ENCODE data around the gene MYO1C.
"Not testable (repeated sequence)": the region's sequence is repeated elsewhere in the genome, so short reads cannot be mapped to it uniquely, and the experiment has no call there.

The MYO1C gene, protein sequence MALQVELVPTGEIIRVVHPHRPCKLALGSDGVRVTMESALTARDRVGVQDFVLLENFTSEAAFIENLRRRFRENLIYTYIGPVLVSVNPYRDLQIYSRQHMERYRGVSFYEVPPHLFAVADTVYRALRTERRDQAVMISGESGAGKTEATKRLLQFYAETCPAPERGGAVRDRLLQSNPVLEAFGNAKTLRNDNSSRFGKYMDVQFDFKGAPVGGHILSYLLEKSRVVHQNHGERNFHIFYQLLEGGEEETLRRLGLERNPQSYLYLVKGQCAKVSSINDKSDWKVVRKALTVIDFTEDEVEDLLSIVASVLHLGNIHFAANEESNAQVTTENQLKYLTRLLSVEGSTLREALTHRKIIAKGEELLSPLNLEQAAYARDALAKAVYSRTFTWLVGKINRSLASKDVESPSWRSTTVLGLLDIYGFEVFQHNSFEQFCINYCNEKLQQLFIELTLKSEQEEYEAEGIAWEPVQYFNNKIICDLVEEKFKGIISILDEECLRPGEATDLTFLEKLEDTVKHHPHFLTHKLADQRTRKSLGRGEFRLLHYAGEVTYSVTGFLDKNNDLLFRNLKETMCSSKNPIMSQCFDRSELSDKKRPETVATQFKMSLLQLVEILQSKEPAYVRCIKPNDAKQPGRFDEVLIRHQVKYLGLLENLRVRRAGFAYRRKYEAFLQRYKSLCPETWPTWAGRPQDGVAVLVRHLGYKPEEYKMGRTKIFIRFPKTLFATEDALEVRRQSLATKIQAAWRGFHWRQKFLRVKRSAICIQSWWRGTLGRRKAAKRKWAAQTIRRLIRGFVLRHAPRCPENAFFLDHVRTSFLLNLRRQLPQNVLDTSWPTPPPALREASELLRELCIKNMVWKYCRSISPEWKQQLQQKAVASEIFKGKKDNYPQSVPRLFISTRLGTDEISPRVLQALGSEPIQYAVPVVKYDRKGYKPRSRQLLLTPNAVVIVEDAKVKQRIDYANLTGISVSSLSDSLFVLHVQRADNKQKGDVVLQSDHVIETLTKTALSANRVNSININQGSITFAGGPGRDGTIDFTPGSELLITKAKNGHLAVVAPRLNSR

DNA sequence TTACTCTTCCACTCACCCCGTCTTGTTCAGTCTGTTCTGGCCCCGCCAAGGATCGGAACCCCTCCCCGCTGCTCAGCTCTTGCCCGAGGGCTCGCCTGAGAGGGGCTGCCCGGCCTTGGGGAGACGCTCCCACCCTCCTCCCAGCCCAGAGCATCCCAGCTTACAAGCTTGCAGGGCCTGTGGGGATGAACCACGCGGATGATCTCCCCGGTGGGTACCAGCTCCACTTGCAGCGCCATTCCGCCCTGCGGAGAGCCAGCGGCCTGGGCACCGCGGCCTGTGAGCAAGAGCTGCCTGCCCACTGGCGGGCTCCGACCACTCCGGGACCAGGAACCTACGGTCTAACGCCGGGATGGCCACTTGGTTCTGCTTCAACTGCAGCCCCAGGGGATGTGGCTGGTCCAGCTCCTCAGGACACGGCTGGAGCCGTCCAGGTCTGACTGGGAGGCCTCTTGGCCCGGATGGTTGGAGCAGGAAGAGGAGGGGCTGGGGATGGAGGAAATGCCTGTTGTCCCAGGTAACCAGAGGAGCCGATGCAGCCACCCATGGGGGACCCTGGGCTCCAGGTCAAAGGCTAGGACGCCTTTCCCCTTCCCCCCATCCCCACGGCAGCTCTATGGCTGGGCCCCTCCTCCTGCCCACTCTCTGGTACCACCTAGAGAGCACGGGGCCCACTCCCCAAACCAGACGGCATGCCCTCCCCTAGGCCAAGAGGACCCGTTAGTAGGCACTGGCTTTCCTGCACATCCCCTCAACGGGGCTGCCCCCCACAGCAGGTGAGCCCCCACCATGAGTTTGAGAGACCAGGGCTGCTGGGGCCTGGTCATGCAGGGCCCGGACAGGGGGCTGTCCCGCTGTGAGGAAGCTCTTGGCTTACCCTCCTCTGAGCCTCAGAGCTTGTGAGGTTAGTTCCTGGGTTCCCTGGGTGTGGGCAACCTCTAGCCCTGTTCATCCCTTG lies at the start of gene MYO1C:
Gene MYO1C (minus strand): TSS at position 438 of the 958 bp plus-strand sequence. CDS start 199 bp downstream, at position 239.
- no peak for DNase-seq

DNA sequence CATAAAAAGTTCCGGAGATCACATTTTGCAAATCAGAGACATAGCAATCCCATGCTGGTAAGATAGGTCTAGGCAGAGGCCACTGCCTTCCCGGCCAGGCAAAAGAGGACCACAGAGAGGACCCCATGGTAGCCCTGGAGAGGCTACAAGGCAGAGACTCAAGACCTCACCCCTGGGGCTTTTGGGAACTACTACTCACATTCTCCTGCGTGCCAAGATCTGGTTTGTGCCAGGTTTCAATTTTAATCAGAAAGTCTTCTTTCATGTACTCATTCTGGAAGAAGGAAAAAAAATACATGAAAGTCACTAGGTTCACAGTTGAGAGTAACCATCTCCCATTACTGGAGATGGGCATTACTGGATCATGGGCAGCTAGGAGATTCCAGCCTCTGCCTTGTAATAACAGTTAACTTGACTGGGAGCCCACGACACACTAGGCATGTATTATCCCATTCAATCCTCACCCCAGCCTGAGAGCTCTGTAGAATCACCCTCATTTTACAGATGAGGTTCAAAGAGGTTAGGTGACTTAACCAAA lies 49.0 kb upstream of the MYO1C start:
- DNase-seq = no peak

DNA sequence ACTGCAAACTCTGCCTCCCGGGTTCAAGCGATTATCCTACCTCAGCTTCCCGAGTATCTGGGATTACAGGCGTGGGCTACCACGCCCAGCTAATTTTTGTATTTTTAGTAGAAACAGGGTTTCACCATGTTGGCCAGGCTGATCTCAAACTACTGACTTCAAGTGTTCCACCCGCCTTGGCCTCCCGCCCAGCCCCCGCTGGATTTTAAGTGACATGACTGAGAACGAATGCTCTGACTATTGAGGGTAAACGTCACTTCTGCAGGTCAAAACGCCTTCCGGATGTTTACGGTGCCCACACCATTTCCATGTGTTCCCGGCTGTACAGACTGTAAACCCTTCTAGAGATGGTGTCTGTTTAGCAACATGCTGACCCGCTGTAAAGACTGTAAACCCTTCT lies 47.3 kb upstream of the MYO1C start:
- no peak for DNase-seq

DNA sequence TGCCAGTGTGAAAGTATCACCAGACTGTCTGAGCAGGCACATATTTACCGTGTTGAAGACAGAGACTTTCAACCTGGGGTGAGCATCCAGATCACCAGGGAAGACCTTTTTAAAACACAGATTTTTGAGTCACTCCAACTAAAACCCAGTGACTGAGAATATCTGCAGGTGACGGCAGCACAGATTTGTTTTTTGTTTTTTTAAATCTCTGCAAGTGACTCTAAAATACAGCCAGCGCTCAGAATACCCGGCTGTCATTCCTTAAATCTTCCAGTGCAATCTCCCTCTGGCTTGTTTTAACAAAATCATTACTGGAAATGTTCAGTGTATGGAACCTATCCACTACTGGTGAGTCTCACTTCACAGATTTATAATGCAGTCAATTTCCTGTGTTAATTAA lies 43.3 kb upstream of the MYO1C start:
- no peak for DNase-seq

DNA sequence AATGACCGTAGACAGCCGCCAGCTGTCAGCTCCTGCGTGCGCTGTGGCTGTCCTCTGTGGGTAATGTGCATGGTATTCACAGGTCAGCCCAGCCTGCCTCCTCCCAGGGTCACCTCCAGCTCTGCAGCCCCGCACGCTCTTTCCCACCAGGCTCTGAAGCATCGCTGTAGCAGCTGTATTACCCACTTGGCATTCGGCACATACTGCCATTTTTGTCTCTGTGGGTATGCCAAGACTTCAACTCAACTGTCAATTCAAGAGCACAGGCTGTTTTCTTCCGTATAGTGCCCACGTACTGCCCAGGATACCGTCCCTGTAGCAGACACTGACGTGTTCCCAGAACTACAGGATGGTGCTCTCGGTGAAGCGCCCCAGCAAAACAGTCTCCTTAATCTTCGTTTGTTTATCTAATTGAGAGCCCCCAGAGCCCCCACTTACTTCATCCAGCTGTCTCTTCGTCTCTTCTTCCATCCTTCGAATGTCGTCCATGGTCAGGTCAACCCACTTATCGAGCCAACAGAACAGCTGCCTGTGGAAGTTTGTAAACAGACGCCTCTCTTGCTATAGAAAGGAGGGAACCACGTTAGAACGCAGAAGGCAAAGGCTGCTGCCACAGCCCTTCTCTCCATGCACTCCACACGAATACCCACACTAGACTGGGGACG lies 41.3 kb upstream of the MYO1C start:
- no peak for DNase-seq

DNA sequence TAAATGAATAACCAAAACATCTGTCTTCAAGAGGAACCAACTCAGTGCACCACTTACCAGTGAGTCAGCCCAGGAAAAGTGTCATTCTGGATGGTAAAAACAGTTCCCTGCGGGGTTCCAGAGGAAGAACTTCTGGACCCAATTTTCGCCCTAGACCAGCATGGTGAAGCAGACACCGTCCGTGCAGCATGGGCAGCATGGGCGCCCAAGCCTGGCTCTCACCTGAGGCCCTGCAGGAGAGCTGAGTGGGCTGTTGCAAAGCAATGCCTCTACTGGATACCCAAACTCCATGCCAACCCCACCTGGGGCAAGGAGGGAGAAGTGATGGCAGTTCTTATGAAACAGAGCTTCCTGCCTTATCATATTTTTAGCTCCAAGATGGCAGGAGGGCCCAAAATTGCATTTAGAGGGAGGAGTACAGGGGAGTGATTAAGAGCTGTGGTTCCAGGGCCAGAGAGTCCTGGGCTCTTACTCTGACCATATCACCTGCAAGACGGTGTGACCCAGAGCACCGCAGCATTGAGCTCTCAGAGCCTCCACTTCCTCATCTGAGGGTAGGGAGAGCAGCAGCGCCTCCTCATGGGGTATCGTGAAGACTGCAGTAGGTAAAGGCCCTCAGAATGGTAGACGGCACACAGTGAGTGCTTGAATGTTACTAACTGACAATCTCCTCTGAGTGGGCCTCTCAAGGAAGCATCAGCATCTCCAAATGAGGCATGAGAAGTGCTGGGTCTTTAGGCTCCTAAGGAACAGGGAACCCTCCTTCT lies 40.5 kb upstream of the MYO1C start:
- DNase-seq = peak; percentile 50

DNA sequence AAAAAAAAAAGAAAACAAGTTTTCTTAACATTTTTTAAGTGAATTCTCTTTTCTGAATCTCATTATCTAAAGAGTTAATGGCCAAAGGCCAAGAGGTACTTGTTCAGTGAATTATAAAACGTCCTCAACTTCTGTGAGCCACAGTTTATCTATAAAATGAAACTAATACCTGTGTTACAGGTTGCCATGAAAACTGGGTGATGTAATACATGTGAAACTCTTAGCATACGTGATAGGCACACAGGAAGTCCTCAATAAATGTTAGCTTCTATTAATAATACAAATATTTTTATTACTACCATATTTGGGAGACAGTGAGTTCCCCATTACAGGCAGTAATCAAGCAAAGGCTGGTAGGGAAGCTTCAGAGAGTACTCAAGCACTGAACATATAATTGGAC lies 37.4 kb upstream of the MYO1C start:
- no peak for DNase-seq

DNA sequence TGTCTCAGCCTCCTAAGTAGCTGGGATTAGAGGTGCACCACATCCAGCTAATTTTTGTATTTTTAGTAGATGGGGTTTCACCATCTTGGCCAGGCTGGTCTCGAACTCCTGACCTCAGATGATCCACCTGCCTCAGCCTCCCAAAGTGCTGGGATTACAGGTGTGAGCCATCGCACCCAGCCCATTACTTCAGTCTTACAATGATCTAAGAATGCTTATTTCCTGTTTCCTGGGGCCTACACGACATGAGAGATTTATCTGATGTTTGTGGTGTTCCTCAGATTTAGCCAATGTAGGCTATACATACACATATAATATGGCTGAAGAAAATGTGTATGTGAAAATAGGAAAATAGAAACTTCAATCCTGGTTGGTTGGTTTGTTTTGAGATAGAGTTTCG lies 34.4 kb upstream of the MYO1C start:
- DNase-seq = not testable (repeated sequence)

DNA sequence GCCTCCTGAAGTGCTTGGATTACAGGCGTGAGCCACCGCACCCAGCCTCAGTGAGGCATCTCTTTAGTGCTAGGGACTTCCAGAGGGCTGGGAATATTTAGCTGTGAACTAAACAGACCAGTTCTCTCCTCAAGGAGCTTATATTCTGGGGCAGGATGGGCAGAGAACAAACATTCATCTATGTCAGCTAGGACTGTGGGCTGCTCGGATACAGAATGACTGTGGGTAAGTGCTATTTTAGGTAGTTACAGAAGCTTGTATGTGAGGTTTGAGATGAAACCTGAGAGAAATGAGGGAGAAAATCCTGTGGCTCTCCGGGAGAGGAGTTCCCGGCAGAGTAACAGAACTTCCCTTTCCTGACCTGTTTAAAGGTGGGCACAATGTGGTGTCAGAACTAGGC lies 30.1 kb upstream of the MYO1C start:
- no peak for DNase-seq

DNA sequence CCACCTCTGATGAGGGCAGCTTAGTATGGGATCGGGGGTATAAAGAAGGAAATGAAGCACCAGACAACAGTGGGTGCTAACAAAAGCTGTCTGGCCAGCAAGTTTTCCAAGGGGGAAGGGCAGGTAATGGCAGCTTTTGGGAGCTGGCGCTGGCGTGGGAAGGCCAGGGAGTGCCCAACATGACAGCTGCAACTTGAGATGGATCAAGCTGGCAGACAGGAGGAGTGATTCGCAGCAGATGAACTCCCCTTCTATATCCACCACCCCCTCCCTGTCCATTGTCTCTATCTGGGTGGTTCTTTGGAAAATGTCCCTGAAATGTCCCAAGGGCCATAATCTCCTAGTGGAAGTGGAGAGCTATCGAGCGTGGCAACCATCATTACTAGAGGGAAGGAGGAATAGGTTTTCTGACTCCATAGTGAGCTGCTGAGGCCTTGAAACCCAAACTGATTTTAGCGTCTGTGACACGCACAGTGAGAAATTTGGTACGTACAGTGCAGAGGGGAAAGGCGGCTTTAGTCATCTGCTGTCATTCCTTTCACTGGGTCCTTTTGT lies 28.7 kb upstream of the MYO1C start:
- no peak for DNase-seq

DNA sequence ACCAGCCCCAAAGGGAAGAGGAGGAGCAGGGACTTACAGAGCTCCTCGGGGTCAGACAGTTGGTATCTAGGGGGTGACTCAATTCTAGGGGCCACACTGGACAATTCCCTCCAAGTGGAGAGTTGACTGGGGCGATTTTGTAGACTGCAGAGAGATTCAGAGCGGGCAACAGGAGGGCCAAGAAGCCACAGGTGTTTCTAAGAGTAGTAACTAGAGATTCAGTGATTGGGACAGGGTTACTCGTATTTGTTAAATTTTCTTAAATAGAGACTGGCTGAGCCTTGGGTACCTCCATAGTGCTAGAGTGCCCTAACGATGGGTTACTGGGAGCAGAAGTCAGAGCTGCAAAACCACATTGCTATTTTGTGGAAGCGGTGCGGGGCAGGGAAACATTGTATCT lies 27.2 kb upstream of the MYO1C start:
- DNase-seq = no peak

DNA sequence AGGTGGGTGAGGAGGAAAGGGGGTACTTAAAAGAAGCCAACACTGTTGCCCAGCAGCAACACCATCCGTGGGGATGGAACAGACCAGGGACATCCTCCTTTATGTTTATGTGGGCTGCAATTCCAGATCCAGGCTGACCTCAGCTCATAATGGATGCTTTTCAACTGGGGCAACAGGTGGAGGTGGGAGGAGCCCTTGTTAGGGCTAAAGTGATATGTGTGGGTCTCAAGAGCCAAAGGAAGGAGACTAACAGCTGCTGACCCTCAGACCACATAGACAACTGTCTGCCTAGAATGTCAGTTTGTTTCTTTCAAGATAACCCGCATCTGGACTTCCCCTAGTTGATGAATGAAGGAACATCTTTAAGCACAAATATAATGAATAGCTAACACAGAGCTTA lies 25.9 kb upstream of the MYO1C start:
- DNase-seq = no peak

DNA sequence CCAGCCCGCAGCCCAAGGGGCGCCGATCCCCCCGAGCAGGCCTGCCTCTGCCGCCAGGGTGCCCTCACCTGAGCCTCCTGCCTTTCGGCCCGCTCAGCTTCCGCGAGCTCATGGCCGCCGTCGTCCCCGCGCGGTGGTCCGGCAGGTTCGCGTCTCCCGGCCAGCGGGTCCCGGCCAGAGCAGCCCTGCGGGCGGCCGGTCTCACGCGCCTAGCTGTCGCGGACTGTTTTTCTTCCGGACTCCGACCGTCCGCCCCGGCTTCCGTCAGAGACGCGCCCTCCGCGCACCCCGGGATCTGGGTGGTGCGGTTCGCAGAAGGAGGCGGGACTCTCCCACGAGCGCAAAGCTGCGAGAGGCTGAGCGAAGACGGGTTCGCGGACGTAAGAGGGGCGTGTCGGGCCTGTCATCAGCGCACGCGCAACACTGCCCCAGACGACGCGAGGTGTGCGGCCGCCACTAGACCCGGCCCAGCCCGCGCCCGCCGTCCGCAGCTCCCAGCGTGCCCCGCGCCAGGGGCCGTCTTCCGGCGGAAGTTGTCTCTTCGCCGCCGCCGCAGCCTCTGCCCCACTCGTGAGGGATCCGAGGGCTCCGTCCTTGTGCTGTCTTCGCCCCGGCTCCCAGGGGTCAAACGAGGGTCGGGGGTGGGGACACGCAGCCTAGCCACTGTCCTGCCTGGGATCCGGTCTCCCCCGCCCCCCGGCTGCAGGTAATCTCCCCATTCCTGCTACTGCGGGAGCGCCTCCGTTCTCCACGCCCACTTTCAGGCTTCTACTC lies 24.1 kb upstream of the MYO1C start, which contains the start of gene INPP5K:
Gene INPP5K (minus strand): TSS at position 225 of the 774 bp plus-strand sequence. CDS start 113 bp downstream, at position 112.
- peak; percentile 97 for DNase-seq

DNA sequence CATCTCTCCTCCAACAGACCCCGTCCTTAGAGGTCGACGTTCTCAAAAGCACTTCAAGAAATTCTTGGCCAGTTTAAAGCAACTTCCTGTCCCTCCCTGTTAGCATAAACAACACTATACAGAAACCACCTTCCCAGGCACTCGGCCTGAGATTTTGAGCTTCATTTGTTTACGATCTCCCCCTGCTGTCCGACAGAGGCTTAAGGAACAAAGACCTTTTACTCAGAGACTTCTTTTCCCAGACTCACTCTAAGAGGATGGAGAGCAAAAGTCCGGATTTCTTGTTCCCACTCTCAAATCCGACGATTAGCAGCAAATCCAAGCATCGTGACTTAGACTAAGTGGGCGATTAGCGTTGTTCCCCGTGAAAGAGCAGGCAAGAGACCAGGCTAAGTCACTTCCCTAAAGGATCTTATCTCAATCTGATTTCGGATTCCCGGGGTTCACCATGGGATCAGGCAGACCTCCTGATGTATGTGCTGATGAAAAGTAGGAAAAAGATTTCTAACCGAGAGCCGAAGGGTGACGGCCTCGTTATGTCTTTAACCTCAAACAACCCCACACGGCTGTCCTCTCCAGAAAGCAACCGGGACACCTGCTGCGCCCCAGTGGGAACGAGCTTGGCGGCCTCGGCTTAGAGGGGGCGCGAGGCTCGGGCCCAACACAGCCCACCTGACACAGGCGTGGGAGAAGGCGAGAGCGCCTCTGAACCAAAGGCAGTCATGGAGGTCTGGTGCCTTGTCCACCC lies 23.3 kb upstream of the MYO1C start:
- peak; percentile 44 for DNase-seq

DNA sequence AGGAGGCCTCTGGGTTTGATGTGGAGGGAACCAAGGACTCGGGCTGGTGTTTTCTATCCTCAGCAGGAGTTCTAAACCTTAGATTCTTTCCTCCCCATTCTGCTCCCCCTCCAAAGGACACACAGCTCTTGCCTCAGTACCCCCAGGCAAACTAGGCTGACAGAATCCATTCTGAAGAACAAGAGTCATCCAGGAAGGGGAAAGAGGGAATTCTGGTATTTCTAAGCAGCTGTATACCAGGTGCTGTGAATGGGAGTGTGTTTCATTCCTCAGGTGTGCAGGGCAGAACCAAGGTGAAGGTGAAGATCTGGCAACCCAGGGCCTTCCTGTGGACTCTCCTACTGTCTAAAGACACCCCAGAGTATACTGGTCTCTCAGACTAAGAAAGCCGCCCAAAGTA lies 19.9 kb upstream of the MYO1C start:
- DNase-seq = no peak

DNA sequence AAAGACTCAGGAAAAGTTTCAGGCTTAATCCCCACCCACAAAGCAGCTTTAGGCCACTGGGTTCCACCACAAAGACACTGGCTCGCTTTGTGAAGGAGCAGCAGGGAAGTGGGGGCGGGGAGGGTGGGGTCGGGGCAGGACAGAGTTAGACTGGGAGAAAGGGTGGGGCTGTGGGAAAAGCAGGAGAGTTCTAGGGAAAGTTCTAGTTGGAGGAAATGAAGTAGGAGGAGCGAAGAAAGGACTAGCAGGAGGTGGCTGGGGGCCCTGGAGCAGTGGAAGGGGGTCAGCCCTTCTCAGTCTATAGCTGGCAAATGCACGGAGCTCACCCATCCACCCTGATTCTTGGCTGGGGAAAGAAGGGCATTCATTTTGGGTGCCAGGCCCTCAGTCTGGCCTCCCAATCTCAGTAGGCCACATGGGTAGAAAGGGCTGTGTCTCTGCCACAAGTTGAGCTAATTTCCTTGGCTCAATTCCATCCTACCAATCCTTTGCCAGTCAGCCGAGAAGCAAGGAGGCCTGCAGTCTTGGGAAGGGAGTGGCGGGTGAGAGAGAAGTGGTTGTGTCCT lies 19.4 kb upstream of the MYO1C start:
- no peak for DNase-seq

DNA sequence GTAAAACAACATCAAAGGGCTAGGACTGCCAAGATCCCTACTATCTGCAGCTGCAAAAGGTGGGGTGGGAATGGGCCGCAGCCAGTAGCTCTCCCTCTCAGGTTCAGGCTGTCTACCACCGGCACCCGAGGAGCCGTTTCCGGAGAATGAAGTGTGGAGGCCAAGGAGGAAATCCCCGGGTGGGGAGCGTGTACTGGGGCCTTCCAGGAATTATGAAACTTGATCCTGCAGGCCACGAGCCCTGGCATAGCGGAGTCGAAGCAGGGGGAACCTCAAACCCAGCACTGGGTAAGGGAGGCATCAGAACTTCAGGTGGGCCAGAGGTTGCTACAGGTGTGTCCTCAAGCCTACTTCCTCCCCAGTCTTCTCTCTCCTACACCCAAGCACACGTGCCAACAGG lies 18.8 kb upstream of the MYO1C start:
- DNase-seq = no peak

DNA sequence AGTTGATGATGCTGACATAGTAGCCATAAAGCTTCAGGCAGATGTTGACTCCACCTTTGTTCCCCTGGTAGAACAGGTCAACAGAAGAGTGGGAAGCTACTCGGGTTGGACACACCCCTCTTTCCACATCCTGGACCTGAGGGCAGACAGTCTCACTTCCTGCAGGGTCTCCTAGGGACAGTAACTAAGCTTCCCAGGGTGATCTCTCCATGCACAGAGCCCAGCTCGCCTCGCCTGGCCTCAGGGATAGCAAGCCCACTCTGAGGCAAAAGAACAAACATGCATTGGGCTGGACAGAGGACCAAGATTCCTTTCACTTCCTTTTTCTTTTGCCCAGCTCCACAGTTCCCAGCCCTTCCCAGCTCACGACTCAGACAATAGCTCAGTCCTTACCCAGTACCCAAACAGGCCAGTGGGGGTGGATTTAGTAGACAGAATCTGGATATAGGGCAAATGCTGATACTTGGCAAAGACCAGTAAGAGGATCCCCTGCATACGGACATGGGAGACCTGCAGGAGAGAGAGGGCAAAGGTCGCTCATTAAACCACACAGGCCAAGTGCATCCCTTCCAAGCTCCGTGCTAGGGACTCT lies 16.9 kb upstream of the MYO1C start:
- DNase-seq = no peak

All from activated CD4-positive, alpha-beta T cell treated with anti-CD3 and anti-CD28 coated beads, Interleukin-2, amount 50 U/mL, for 1 hour (primary cell).